K562 (cell line): ENCODE results near the gene TSC22D2. TPM values are rescaled to one million over a fixed set of nuclear protein-coding genes. Genes with fewer than 3 reads are reported as not detected.

Experiments
- ATF1 ChIP-seq, 2 experiments: fragments of 450-650 bp in 1 of 2; IDR thresholded peaks; 2 replicates each; pipeline ENCODE4 v1.6.1; 2016; ENCODE audit warnings: missing compliant biosample characterization in 1 of 2, missing genetic modification characterization in 1 of 2
- FIP1L1 ChIP-seq: fragments of 200-400 bp; formaldehyde crosslinking; IDR thresholded peaks from 2 replicates; pipeline ENCODE4 v1.6.1; 2018; ENCODE audit warnings: mild to moderate bottlenecking, low read depth, low read length; ENCODE audit not compliant: poor library complexity, severe bottlenecking
- FOXM1 ChIP-seq, 2 experiments: fragments of 450-650 bp in 1 of 2; sonication (generic) in 1 of 2; formaldehyde crosslinking in 1 of 2; IDR thresholded peaks; 2 replicates each; pipeline versions ENCODE4 v1.6.1 to v1.9.0; 2017 to 2022; ENCODE audit warnings: low read depth in 2 of 2, mild to moderate bottlenecking in 2 of 2, missing genetic modification reagents in 1 of 2, moderate library complexity in 1 of 2
- HNRNPL ChIP-seq: fragments of 200-400 bp; formaldehyde crosslinking; IDR thresholded peaks from 2 replicates; pipeline ENCODE4 v1.6.1; 2017; ENCODE audit warnings: low read depth, mild to moderate bottlenecking, low read length
- KDM5B ChIP-seq: fragments of 200-600 bp; sonication (generic); IDR thresholded peaks from 2 replicates; pipeline ENCODE4 v1.6.1; 2012; ENCODE audit warnings: low read depth, mild to moderate bottlenecking, moderate library complexity, low read length, control low read depth, inconsistent platforms; ENCODE audit not compliant: insufficient replicate concordance
- MTA3 ChIP-seq: fragments of 450-650 bp; formaldehyde crosslinking; IDR thresholded peaks from 2 replicates; pipeline ENCODE4 v1.6.1; 2017; ENCODE audit warnings: mild to moderate bottlenecking, borderline replicate concordance
- PYGO2 ChIP-seq: fragments of 450-650 bp; IDR thresholded peaks from 2 replicates; pipeline ENCODE4 v1.6.1; 2016; ENCODE audit warnings: mild to moderate bottlenecking, missing genetic modification characterization, moderate library complexity, missing compliant biosample characterization
- RBBP5 ChIP-seq: fragments of 200-600 bp; sonication (generic); IDR thresholded peaks from 2 replicates; pipeline ENCODE4 v1.6.1; 2012; ENCODE audit warnings: borderline replicate concordance, mild to moderate bottlenecking, low read length, control low read depth, inconsistent platforms; ENCODE audit not compliant: insufficient read depth, poor library complexity, severe bottlenecking
- RBFOX2 ChIP-seq: fragments of 200-400 bp; formaldehyde crosslinking; IDR thresholded peaks from 2 replicates; pipeline ENCODE4 v1.6.1; 2017; ENCODE audit warnings: low read depth, mild to moderate bottlenecking, low read length, moderate library complexity
- SMAD1 ChIP-seq: fragments of 150-350 bp; IDR thresholded peaks from 2 replicates; pipeline ENCODE4 v1.6.1; 2014; ENCODE audit warnings: low read length, low read depth; ENCODE audit not compliant: partially characterized antibody
- SMAD4 ChIP-seq: fragments of 250-450 bp; sonication (Bioruptor Pico); conservative IDR thresholded peaks from 2 replicates; pipeline ENCODE4 v1.8.0; 2021; ENCODE audit warnings: inconsistent platforms, mild to moderate bottlenecking, moderate library complexity
- TSHZ1 ChIP-seq: fragments of 250-450 bp; sonication (Bioruptor Pico); IDR thresholded peaks from 2 replicates; pipeline ENCODE4 v1.4.0; 2020; ENCODE audit warnings: mild to moderate bottlenecking, moderate library complexity
- USF1 ChIP-seq: sonication (generic); formaldehyde crosslinking; IDR thresholded peaks from 2 replicates; pipeline ENCODE4 v1.9.0; 2022; ENCODE audit warnings: mild to moderate bottlenecking, missing genetic modification reagents
- ZBTB34 ChIP-seq: fragments of 250-450 bp; sonication (Bioruptor Pico); IDR thresholded peaks from 2 replicates; pipeline ENCODE4 v1.8.0; 2021; ENCODE audit warnings: mild to moderate bottlenecking, moderate library complexity
- polyA plus RNA-seq, 8 experiments: library from polyadenylated mRNA; depleted of rRNA in 4 of 8; stranded (reverse) in 5 of 8; unstranded in 3 of 8; fragments of >200 nt; fragmentation: Nextera tagmentation in 2 of 8; fragmentation: Illumina TruSeq in 1 of 8; extraction: Ambion mirVana in 2 of 8; extraction: Trizol in 1 of 8; gene quantifications; 2 replicates each; pipeline versions ENCODE4 v1.2.1 to v1.2.3, GENCODE V29; 2011 to 2014; ENCODE audit warnings: inconsistent platforms in 1 of 8, missing spikeins in 1 of 8
- total RNA-seq, 7 experiments: library from RNA; depleted of rRNA in 6 of 7; stranded (reverse); fragments of >200 nt in 6 of 7; fragmentation: Illumina TruSeq in 2 of 7; extraction: Trizol in 2 of 7; gene quantifications; 2 replicates each; pipeline versions ENCODE4 v1.2.1 to v1.2.3, GENCODE V29; 2011 to 2021; ENCODE audit warnings: low replicate concordance in 1 of 7

TSC22D2 gene
- total and polyA plus RNA-seq, 9 of the 15 experiments (the other 6 are each of a cell fraction or from before 2014, with no cell fraction given) = 5.5 to 44.0 (median 19.3) TPM

GRCh38 chr3:150410311-150411105 lies 2.4 kb downstream of the TSC22D2 start (continued):
- TF ChIP-seq USF1 (CRISPR knock-in tag) (peak; percentile 65; the same call in 1 of the 2 replicates), TSHZ1 (no peak), FIP1L1 (peak; percentile 68), SMAD4 (peak; percentile 71; the same call in 1 of the 2 replicates), SMAD1 (peak; percentile 12), HNRNPL (0 out of 2 replicates have a peak, but pooled peaks have one; percentile 21), ZBTB34 (CRISPR knock-in tag) (no peak), PYGO2 (tag) (no peak), RBFOX2 (peak; percentile 79), KDM5B (peak; percentile 66), ATF1 (CRISPR knock-in tag; IDR thresholded peaks at IDR 0.05) (no peak), ATF1 (tag; IDR thresholded peaks at IDR 0.05) (peak; percentile 15; the same call in 1 of the 2 replicates), FOXM1 (IDR thresholded peaks at IDR 0.05; ENCODE audit: low read depth) (no peak), FOXM1 (CRISPR knock-in tag; IDR thresholded peaks at IDR 0.05; ENCODE audit: low read depth) (peak; percentile 64; the same call in 1 of the 2 replicates), RBBP5 (peak; percentile 79), MTA3 (peak; percentile 10; the same call in 1 of the 2 replicates)
